H9 (cell line): Measurements from ENCODE around the gene ZNF771. TPM values are rescaled to one million over a fixed set of nuclear protein-coding genes. Genes with fewer than 3 reads are reported as not detected.

Experiments
- DNase-seq: peaks from one replicate; pipeline ENCODE4 v3.0.0-alpha.2; 2017
- H2AFZ ChIP-seq: one replicate; pipeline ENCODE4 v1.6.1; 2013; ENCODE audit warnings: mild to moderate bottlenecking, low read length, control low read depth, moderate library complexity
- H2AK5ac ChIP-seq: 2 replicates; pipeline ENCODE4 v1.6.1; 2013; ENCODE audit warnings: low read length, control low read depth, mixed read lengths; ENCODE audit not compliant: insufficient read length
- H2BK120ac ChIP-seq: one replicate; pipeline ENCODE4 v1.6.1; 2013; ENCODE audit warnings: low read depth, mild to moderate bottlenecking, low read length, control low read depth, inconsistent platforms; ENCODE audit not compliant: poor library complexity, severe bottlenecking
- H2BK12ac ChIP-seq: 2 replicates; pipeline ENCODE4 v1.6.1; 2013; ENCODE audit warnings: low read length, control low read depth, mixed read lengths, low read depth; ENCODE audit not compliant: insufficient read length
- H2BK15ac ChIP-seq: 2 replicates; pipeline ENCODE4 v1.6.1; 2013; ENCODE audit warnings: low read depth, low read length, control low read depth
- H2BK20ac ChIP-seq: one replicate; pipeline ENCODE4 v1.6.1; 2013; ENCODE audit warnings: low read depth, mild to moderate bottlenecking, low read length, control low read depth, inconsistent platforms; ENCODE audit not compliant: poor library complexity, severe bottlenecking
- H2BK5ac ChIP-seq: 2 replicates; pipeline ENCODE4 v1.6.1; 2013; ENCODE audit warnings: low read length, control low read depth, mixed read lengths; ENCODE audit not compliant: insufficient read length
- H3K14ac ChIP-seq: 2 replicates; pipeline ENCODE4 v1.6.1; 2013; ENCODE audit warnings: low read length, control low read depth; ENCODE audit not compliant: insufficient read depth
- H3K18ac ChIP-seq: 2 replicates; pipeline ENCODE4 v1.6.1; 2013; ENCODE audit warnings: low read depth, mild to moderate bottlenecking, mixed read lengths, low read length, control low read depth; ENCODE audit not compliant: insufficient read length
- H3K23ac ChIP-seq: 2 replicates; pipeline ENCODE4 v1.6.1; 2013; ENCODE audit warnings: low read length, control low read depth, mixed read lengths, low read depth; ENCODE audit not compliant: insufficient read length
- H3K23me2 ChIP-seq: 2 replicates; pipeline ENCODE4 v1.6.1; 2013; ENCODE audit warnings: low read depth, mild to moderate bottlenecking, mixed read lengths, low read length, control low read depth; ENCODE audit not compliant: insufficient read length, poor library complexity, severe bottlenecking
- H3K27ac ChIP-seq: 2 replicates; pipeline ENCODE4 v1.5.1; 2013; ENCODE audit warnings: low read length, control low read depth, mixed read lengths, low read depth; ENCODE audit not compliant: insufficient read length
- H3K27me3 ChIP-seq: 2 replicates; pipeline ENCODE4 v1.6.1; 2013; ENCODE audit warnings: low read length, control low read depth, inconsistent platforms; ENCODE audit not compliant: insufficient read depth
- H3K4ac ChIP-seq: 2 replicates; pipeline ENCODE4 v1.6.1; 2013; ENCODE audit warnings: low read depth, mild to moderate bottlenecking, control low read depth, inconsistent platforms, low read length, moderate library complexity
- H3K4me1 ChIP-seq: 2 replicates; pipeline ENCODE4 v1.6.1; 2013; ENCODE audit warnings: low read length, control low read depth, inconsistent platforms; ENCODE audit not compliant: insufficient read depth
- H3K4me2 ChIP-seq: 2 replicates; pipeline ENCODE4 v1.6.1; 2013; ENCODE audit warnings: low read length, control low read depth, mixed read lengths; ENCODE audit not compliant: insufficient read length, insufficient read depth
- H3K56ac ChIP-seq: 2 replicates; pipeline ENCODE4 v1.6.1; 2013; ENCODE audit warnings: low read depth, mild to moderate bottlenecking, mixed read lengths, low read length, control low read depth; ENCODE audit not compliant: insufficient read length
- H3K79me1 ChIP-seq: 2 replicates; pipeline ENCODE4 v1.6.1; 2013; ENCODE audit warnings: low read depth, mild to moderate bottlenecking, moderate library complexity, low read length, control low read depth, inconsistent platforms; ENCODE audit not compliant: insufficient read depth, poor library complexity, severe bottlenecking
- H3K79me2 ChIP-seq: 2 replicates; pipeline ENCODE4 v1.6.1; 2013; ENCODE audit warnings: low read length, control low read depth, inconsistent platforms; ENCODE audit not compliant: insufficient read depth
- H3K9ac ChIP-seq: 2 replicates; pipeline ENCODE4 v1.6.1; 2013; ENCODE audit warnings: low read length, control low read depth, mixed read lengths; ENCODE audit not compliant: insufficient read length; ENCODE audit errors: extremely low read depth
- H3K9me3 ChIP-seq: one replicate; pipeline ENCODE4 v1.6.1; 2013; ENCODE audit warnings: low read depth, low read length, inconsistent platforms; ENCODE audit not compliant: control insufficient read depth
- H3T11ph ChIP-seq: one replicate; pipeline ENCODE4 v1.6.1; 2013; ENCODE audit warnings: mild to moderate bottlenecking, low read length, control low read depth, inconsistent platforms
- H4K20me1 ChIP-seq: one replicate; pipeline ENCODE4 v1.6.1; 2013; ENCODE audit not compliant: control insufficient read depth, insufficient read length, insufficient read depth
- H4K5ac ChIP-seq: 2 replicates; pipeline ENCODE4 v1.6.1; 2013; ENCODE audit warnings: low read depth, mild to moderate bottlenecking, mixed read lengths, low read length, control low read depth; ENCODE audit not compliant: insufficient read length
- H4K8ac ChIP-seq: replicated peaks from 2 replicates; pipeline ENCODE4 v1.6.1; 2013; ENCODE audit warnings: low read length, control low read depth, mixed read lengths, low read depth; ENCODE audit not compliant: insufficient read length
- H4K91ac ChIP-seq: 2 replicates; pipeline ENCODE4 v1.6.1; 2013; ENCODE audit warnings: low read depth, mild to moderate bottlenecking, moderate library complexity, mixed read lengths, low read length, control low read depth; ENCODE audit not compliant: insufficient read length
- H3K27ac Mint-ChIP-seq, 3 experiments: 2 replicates in 2 of 3; 3 replicates in 1 of 3; pipeline ENCODE4 v1.8.0; 2020 to 2021; ENCODE audit warnings: mixed read lengths in 3 of 3, mild to moderate bottlenecking in 1 of 3, moderate library complexity in 1 of 3
- H3K27me3 Mint-ChIP-seq: 2 replicates; pipeline ENCODE4 v1.8.0; 2021; ENCODE audit warnings: low read depth, mild to moderate bottlenecking, moderate library complexity, mixed read lengths
- H3K36me3 Mint-ChIP-seq, 3 experiments: 2 replicates in 2 of 3; 3 replicates in 1 of 3; pipeline ENCODE4 v1.8.0; 2020 to 2021; ENCODE audit warnings: low read depth in 3 of 3, mixed read lengths in 3 of 3; ENCODE audit not compliant: insufficient read depth in 1 of 3
- H3K4me1 Mint-ChIP-seq, 2 experiments: 2 replicates each; pipeline ENCODE4 v1.8.0; 2020; ENCODE audit warnings: mixed read lengths in 2 of 2
- H3K4me3 Mint-ChIP-seq, 2 experiments: 2 replicates in 1 of 2; 3 replicates in 1 of 2; pipeline ENCODE4 v1.8.0; 2020 to 2021; ENCODE audit warnings: mild to moderate bottlenecking in 2 of 2, mixed read lengths in 2 of 2, moderate library complexity in 1 of 2
- H3K9me3 Mint-ChIP-seq, 2 experiments: 2 replicates in 1 of 2; 3 replicates in 1 of 2; pipeline ENCODE4 v1.8.0; 2020; ENCODE audit warnings: mild to moderate bottlenecking in 2 of 2, mixed read lengths in 2 of 2, moderate library complexity in 1 of 2
- WGBS: extraction: QIAGEN DNeasy Blood & Tissue Kit; methylation state at CpG from one replicate; pipeline ENCODE4 v1.1.7; 2013; ENCODE audit warnings: missing lambda C conversion rate, low lambda C conversion rate, mixed read lengths; ENCODE audit not compliant: insufficient read length; ENCODE audit errors: extremely low coverage; 5-methylcytosine and 5-hydroxymethylcytosine counted together
- total RNA-seq: library from RNA; stranded (reverse); gene quantifications from 2 replicates; pipeline ENCODE4 v1.2.1, GENCODE V29; 2021
- TF ChIP-seq, protein P1 (sequence below): fragments of 200-600 bp; sonication (generic); conservative IDR thresholded peaks from 3 replicates; pipeline ENCODE4 v1.8.0; 2021; ENCODE audit warnings: antibody characterized with exemption, mild to moderate bottlenecking

The ZNF771 gene
- total RNA-seq, 1 experiment from 2014 or later = 10.5 TPM

GRCh38 chr16:30434852-30435251 lies 27.4 kb downstream of the ZNF771 start:
- Histone ChIP-seq H3K79me2 (no peaks in the 10 kb centered on the region), H4K8ac (no peak overlapping the region), H4K5ac (no peak overlapping the region), H4K20me1 (no peaks in the 10 kb centered on the region), H3K4ac (no peak overlapping the region), H2AK5ac (no peak overlapping the region), H3K18ac (no peak overlapping the region), H2BK120ac (no peak overlapping the region), H3K79me1 (no peaks in the 10 kb centered on the region), H2BK20ac (no peak overlapping the region), H3K4me2 (no peak overlapping the region), H3K23me2 (no peaks in the 10 kb centered on the region), H3T11ph (no peak overlapping the region), H2BK12ac (no peak overlapping the region), H3K9ac (no peak overlapping the region), H2BK5ac (no peak overlapping the region), H3K27ac (no peak overlapping the region), H3K4me1 (no peaks in the 10 kb centered on the region), H3K23ac (no peak overlapping the region), H3K14ac (no peak overlapping the region), H3K27me3 (no peaks in the 10 kb centered on the region), H2AFZ (no peak overlapping the region), H3K56ac (no peak overlapping the region), H3K9me3 (no peaks in the 10 kb centered on the region), H2BK15ac (no peak overlapping the region), H4K91ac (no peak overlapping the region)
- Mint-ChIP-seq H3K4me3 (no peak overlapping the region), H3K36me3 (no peaks in the 10 kb centered on the region; a peak in 1 of 7 replicates), H3K9me3 (no peaks in the 10 kb centered on the region; a peak in 1 of 5 replicates), H3K27ac (no peak overlapping the region), H3K27me3 (peaks cover 40% of the 10 kb centered on the region), H3K4me1 (peaks cover 4 to 5% of the 10 kb centered on the region in 2 experiments; a peak in 3 of 4 replicates)
- TF ChIP-seq, protein P1, sequence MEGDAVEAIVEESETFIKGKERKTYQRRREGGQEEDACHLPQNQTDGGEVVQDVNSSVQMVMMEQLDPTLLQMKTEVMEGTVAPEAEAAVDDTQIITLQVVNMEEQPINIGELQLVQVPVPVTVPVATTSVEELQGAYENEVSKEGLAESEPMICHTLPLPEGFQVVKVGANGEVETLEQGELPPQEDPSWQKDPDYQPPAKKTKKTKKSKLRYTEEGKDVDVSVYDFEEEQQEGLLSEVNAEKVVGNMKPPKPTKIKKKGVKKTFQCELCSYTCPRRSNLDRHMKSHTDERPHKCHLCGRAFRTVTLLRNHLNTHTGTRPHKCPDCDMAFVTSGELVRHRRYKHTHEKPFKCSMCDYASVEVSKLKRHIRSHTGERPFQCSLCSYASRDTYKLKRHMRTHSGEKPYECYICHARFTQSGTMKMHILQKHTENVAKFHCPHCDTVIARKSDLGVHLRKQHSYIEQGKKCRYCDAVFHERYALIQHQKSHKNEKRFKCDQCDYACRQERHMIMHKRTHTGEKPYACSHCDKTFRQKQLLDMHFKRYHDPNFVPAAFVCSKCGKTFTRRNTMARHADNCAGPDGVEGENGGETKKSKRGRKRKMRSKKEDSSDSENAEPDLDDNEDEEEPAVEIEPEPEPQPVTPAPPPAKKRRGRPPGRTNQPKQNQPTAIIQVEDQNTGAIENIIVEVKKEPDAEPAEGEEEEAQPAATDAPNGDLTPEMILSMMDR = no peak
- WGBS = no CpG with 5 or more reads among the region's 4 CpGs
- DNase-seq = no peak
